GM12872 (cell line): ENCODE measurements around the gene CACNA1B.

Experiments
- TF ChIP-seq, protein P1 (sequence below): IDR thresholded peaks from 3 replicates; pipeline ENCODE4 v1.5.1; 2011; ENCODE audit warnings: low read depth, mild to moderate bottlenecking, low read length, moderate library complexity; ENCODE audit not compliant: insufficient read depth

CACNA1B gene

DNA sequence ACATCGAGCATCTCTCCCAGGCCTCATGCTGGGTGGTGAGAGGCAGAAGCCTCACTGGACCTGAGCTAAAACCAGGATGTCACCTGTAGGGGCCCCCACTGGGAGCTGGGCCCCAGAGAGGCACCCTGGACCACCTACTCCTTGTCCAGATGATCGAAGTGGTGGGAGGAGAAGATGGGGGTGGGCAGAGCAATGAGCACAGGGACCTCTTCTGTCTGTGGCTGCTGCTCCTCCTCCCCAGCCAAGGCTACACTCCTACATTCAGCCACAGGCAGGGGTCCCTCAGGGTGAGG is 227.5 kb downstream of the CACNA1B start:
- TF ChIP-seq, protein P1, sequence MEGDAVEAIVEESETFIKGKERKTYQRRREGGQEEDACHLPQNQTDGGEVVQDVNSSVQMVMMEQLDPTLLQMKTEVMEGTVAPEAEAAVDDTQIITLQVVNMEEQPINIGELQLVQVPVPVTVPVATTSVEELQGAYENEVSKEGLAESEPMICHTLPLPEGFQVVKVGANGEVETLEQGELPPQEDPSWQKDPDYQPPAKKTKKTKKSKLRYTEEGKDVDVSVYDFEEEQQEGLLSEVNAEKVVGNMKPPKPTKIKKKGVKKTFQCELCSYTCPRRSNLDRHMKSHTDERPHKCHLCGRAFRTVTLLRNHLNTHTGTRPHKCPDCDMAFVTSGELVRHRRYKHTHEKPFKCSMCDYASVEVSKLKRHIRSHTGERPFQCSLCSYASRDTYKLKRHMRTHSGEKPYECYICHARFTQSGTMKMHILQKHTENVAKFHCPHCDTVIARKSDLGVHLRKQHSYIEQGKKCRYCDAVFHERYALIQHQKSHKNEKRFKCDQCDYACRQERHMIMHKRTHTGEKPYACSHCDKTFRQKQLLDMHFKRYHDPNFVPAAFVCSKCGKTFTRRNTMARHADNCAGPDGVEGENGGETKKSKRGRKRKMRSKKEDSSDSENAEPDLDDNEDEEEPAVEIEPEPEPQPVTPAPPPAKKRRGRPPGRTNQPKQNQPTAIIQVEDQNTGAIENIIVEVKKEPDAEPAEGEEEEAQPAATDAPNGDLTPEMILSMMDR = no peak

DNA sequence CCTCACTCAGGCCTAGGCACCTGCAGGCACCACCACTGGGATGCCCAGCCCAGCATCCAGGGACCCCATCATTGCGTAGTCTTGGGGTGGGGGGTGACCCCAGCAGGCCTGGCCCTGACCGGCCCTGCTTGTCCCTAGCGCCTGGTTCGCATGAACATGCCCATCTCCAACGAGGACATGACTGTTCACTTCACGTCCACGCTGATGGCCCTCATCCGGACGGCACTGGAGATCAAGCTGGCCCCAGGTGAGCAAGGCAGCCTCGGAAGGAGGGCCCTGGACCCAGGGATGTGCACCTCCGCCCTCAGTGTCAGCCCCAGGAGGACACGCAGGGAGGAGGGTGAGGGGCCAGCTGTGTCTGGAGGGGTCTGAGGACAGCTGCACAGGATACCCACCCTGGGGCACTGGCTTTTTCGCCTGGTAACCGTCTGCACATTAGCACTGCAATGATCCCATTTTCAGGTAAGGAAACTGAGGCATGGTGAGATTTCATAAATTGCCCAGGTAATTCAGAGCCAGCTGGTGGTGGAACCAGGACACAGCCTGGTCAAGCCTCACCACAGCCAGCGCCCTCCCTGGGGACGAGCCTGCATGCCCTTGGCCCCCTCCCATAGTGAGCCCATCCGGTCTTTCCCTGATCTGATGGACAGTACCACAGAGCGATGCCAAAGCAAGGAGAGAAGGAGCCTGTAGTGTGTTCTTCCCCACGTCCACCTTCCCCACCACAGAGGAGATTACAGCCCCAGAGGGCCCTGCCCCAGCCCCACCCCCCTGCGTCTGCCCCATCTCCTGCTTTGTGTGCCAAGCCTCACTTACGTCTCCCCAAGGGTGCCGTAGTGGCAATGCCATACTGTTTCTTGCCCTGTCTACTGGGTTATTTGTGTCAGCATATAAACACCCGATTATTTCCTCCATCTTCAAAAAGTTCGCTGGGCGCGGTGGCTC is 228.3 kb downstream of the CACNA1B start:
- TF ChIP-seq, protein P1 = no peak

DNA sequence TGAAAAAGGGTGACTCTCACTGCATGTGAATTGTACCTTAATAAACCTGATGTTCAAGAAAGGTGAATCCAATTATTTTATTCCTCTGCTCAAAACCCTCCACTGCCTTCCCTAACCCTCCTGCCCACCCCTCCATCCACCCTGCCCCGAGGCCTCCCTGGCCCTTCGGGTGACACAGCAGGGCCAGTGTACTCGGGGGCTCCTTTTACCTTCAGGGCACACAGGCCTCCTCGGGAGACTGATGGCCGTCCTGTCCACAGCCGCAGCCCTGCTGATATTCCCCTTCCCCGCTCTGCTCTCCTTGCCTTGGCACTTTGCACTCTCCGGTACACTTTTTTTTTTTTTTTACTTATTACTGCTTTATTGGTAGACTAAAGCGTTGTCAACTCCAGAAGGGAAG is 234.0 kb downstream of the CACNA1B start:
- TF ChIP-seq, protein P1 = no peak

DNA sequence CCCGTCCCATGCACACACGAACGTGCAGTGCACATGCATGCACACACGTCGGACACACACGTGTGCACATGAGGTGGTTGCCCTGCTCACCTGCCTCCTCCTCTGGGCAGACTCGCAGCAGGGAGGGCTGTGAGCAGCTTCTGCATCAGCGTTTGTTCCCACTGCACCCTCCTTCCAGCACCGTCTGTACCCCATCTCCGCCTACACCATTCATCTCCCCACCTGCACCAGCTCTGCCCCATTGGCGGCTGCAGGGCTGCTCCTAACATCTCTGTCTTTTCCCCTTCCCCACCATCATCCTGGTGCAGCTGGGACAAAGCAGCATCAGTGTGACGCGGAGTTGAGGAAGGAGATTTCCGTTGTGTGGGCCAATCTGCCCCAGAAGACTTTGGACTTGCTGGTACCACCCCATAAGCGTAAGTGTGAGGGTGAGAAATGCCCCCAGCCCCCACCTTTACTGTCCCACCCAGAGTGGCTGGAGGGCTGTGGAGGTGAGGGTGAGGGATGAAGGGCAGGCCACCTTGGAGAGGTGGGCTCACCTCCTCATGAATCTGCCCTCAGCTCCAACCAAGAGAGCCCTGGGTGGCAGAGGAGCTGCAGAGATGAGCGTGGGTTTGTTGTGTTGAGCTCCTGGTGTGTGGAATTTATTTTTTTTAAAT is 234.6 kb downstream of the CACNA1B start:
- TF ChIP-seq, protein P1 = no peak

DNA sequence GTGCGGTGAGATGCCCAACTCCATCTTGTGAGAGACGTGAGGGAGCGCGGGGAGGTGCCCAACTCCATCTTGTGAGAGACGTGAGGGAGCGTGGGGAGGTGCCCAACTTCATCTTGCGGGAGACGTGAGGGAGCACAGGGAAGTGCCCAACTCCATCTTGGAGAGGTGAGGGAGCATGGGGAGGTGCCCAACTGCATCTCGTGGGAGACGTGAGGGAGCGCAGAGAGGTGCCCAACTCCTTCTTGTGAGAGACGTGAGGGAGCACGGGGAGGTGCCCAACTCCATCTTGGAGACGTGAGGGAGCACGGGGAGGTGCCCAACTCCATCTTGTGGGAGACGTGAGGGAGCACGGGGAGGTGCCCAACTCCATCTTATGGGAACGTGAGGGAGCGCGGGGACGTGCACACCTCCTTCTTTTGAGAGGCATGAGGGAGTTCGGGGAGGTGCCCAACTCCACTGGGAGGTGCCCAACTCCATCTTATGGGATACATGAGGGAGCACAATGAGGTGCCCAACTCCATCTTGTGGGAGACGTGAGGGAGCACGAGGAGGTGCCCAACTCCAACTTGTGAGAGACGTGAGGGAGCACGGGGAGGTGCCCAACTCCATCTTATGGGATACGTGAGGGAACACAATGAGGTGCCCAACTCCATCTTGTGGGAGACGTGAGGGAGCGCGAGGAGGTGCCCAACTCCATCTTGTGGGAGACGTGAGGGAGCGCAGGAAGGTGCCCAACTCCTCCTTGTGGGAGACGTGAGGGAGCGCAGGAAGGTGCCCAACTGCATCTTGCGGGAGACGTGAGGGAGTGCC is 235.4 kb downstream of the CACNA1B start:
- TF ChIP-seq, protein P1 = no peak

DNA sequence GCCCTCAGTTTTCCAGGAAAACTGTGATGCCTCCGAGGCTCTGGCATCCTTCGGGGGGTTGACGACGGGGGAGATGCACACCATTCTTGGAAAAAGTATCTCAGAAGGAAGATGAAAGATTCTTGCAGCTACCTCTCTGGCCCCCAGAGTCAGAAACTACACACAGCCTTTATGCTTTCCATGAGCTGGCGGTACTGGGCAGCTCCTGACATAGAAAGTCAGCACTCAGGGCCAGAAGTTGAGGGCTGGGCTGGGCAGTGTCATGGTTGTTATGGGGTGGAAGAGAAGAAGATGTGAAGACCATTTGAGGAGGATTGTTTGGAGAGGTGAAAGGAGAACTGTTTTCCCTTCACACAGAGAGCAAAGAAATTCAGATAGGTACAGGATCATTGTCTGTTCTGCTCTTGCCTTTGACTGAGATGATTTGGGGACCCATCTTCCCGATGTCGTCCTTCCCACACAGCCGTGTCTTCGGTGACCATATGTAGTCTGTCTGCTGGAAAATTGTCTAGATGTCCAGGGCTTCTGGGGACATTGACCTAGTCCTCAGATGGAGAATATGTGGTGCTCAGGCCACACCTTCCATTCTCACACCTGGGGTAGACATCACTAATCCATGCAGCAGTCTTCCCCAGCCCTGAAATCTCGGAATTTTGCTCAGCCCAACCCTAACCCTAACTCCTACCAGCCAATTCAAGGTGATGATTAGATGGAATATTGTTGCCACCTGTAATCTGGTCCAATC is 237.1 kb downstream of the CACNA1B start:
- TF ChIP-seq, protein P1 = no peak
